HepG2 (cell line): Measurements from ENCODE around the gene CHMP1B. TPM values are rescaled to one million over a fixed set of nuclear protein-coding genes. Genes with fewer than 3 reads are reported as not detected.

ENCODE experiments used
- AKAP8 ChIP-seq: sonication (generic); formaldehyde crosslinking; IDR thresholded peaks from 2 replicates; pipeline ENCODE4 v1.5.1; 2020; ENCODE audit warnings: mild to moderate bottlenecking, missing genetic modification reagents
- DDIT3 ChIP-seq: sonication (generic); formaldehyde crosslinking; IDR thresholded peaks from 2 replicates; pipeline ENCODE4 v1.4.0; 2020; ENCODE audit warnings: mild to moderate bottlenecking, missing genetic modification reagents
- IRX3 ChIP-seq: sonication (generic); formaldehyde crosslinking; IDR thresholded peaks from 2 replicates; pipeline ENCODE4 v1.8.1; 2023; ENCODE audit warnings: mild to moderate bottlenecking, low read depth, missing genetic modification reagents, borderline replicate concordance
- KDM3A ChIP-seq: IDR thresholded peaks from 2 replicates; pipeline ENCODE4 v1.6.1; 2018; ENCODE audit warnings: low read depth, missing compliant biosample characterization
- KLF9 ChIP-seq: IDR thresholded peaks from 2 replicates; pipeline ENCODE4 v1.6.1; 2016; ENCODE audit warnings: low read depth
- NCOA1 ChIP-seq: sonication (generic); formaldehyde crosslinking; IDR thresholded peaks from 2 replicates; pipeline ENCODE4 v1.9.0; 2021; ENCODE audit warnings: missing genetic modification reagents
- PHF8 ChIP-seq: sonication (generic); formaldehyde crosslinking; IDR thresholded peaks from 2 replicates; pipeline ENCODE4 v1.5.0; 2020; ENCODE audit warnings: missing genetic modification reagents
- SIN3A ChIP-seq: IDR thresholded peaks from 2 replicates; pipeline ENCODE4 v1.6.1; 2011; ENCODE audit warnings: low read depth, mild to moderate bottlenecking, control low read depth, low read length, borderline replicate concordance
- TAF15 ChIP-seq: fragments of 200-400 bp; formaldehyde crosslinking; IDR thresholded peaks from one replicate; pipeline ENCODE4 v1.6.1; 2018; ENCODE audit warnings: mild to moderate bottlenecking, low read depth, low read length; ENCODE audit not compliant: poor library complexity, severe bottlenecking
- TBP ChIP-seq: sonication (generic); formaldehyde crosslinking; IDR thresholded peaks from 2 replicates; pipeline ENCODE4 v1.5.0; 2020; ENCODE audit warnings: missing genetic modification reagents
- THYN1 ChIP-seq: sonication (generic); formaldehyde crosslinking; IDR thresholded peaks from 2 replicates; pipeline ENCODE4 v1.8.1; 2023; ENCODE audit warnings: low read depth, mild to moderate bottlenecking, moderate library complexity, missing genetic modification reagents, borderline replicate concordance
- ZC3H13 ChIP-seq: sonication (generic); formaldehyde crosslinking; IDR thresholded peaks from 2 replicates; pipeline ENCODE4 v1.8.1; 2023; ENCODE audit warnings: mild to moderate bottlenecking, missing genetic modification reagents, moderate library complexity
- ZMYM3 ChIP-seq: sonication (generic); formaldehyde crosslinking; IDR thresholded peaks from 2 replicates; pipeline ENCODE4 v1.5.1; 2020; ENCODE audit warnings: mild to moderate bottlenecking, missing genetic modification reagents
- ZNF260 ChIP-seq: sonication (generic); formaldehyde crosslinking; IDR thresholded peaks from 2 replicates; pipeline ENCODE4 v1.4.0; 2020; ENCODE audit warnings: missing genetic modification reagents, low read depth, mild to moderate bottlenecking, borderline replicate concordance
- ZNF773 ChIP-seq: sonication (generic); formaldehyde crosslinking; IDR thresholded peaks from 2 replicates; pipeline ENCODE4 v1.4.0; 2020; ENCODE audit warnings: missing genetic modification reagents, borderline replicate concordance
- polyA plus RNA-seq, 8 experiments: library from polyadenylated mRNA; depleted of rRNA in 3 of 8; stranded (reverse) in 7 of 8; unstranded in 1 of 8; fragments of >200 nt; fragmentation: Illumina TruSeq in 4 of 8; extraction: Trizol in 4 of 8; gene quantifications; 2 replicates each; pipeline versions ENCODE4 v1.2.1 to v1.2.3, GENCODE V29; 2011 to 2016; ENCODE audit warnings: low read depth in 4 of 8, missing spikeins in 1 of 8, mixed read lengths in 1 of 8; ENCODE audit not compliant: insufficient read depth in 1 of 8
- total RNA-seq, 5 experiments: library from RNA; depleted of rRNA; stranded (reverse); fragments of >200 nt; fragmentation: Illumina TruSeq; extraction: Trizol; gene quantifications; 2 replicates each; pipeline ENCODE4 v1.2.3, GENCODE V29; 2016; ENCODE audit warnings: low read depth in 1 of 5
- TF ChIP-seq, protein P1 (sequence below): sonication (generic); formaldehyde crosslinking; conservative IDR thresholded peaks from 2 replicates; pipeline ENCODE4 v1.8.0; 2022; ENCODE audit warnings: missing genetic modification reagents
- TF ChIP-seq, protein P2 (sequence below): IDR thresholded peaks from 2 replicates; pipeline ENCODE4 v1.6.1; 2016; ENCODE audit warnings: low read depth, control low read depth
- TF ChIP-seq, protein P3 (sequence below): sonication (generic); formaldehyde crosslinking; IDR thresholded peaks from 2 replicates; pipeline ENCODE4 v1.4.0; 2020; ENCODE audit warnings: missing genetic modification reagents

The CHMP1B gene
- total and polyA plus RNA-seq, 2 of the 13 experiments (the other 11 are each of a cell fraction or from before 2014, with no cell fraction given) = 18.8 to 20.2 TPM

DNA sequence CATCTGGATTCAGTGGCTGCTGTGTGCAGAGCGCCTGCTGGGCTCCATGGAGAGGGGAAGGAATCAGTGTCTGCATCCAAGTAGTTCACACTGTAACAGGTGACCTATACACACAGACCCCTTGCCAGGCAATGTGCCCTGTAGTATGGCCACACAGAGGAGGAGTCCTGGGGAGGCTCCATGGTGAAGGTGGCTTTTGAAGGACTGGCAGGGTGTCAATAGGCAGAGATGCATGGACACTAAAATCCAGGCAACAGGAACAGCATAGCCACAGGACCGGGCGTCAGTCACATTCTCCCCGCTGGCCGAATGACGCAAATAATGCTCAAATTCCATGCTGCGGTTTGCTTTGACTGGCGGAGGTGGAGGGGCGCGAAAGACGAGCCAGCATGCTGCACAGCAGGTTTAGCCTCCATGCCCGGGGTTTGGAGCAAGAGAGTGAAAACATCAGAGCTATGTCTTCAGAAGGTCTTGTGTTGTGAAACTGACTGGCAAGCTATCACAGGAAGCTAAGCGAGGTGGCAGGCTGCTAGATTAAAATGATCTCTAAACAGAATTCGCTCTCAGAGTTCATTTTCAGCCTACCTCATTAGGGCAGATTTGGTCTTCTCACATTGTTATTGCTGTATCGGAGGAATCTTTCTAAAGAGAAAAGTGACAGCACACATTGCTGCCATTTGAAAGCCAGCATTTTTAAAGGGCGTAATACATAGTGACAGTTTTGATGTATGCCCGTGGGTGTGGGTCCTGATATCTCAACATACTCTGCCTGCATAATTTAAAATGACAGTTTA, 1.2 kb upstream of the CHMP1B start (continued):
- no peak for TF ChIP-seq PHF8 (CRISPR knock-in tag)
- no peak for TF ChIP-seq ZC3H13 (CRISPR knock-in tag)
- TF ChIP-seq IRX3 (CRISPR knock-in tag) = no peak
- no peak for TF ChIP-seq TBP (CRISPR knock-in tag)
- TF ChIP-seq ZNF260 = no peak
- TF ChIP-seq KDM3A = no peak
- TF ChIP-seq, protein P1, sequence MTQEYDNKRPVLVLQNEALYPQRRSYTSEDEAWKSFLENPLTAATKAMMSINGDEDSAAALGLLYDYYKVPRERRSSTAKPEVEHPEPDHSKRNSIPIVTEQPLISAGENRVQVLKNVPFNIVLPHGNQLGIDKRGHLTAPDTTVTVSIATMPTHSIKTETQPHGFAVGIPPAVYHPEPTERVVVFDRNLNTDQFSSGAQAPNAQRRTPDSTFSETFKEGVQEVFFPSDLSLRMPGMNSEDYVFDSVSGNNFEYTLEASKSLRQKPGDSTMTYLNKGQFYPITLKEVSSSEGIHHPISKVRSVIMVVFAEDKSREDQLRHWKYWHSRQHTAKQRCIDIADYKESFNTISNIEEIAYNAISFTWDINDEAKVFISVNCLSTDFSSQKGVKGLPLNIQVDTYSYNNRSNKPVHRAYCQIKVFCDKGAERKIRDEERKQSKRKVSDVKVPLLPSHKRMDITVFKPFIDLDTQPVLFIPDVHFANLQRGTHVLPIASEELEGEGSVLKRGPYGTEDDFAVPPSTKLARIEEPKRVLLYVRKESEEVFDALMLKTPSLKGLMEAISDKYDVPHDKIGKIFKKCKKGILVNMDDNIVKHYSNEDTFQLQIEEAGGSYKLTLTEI = no peak
- no peak for TF ChIP-seq KLF9
- TF ChIP-seq ZNF773 (CRISPR knock-in tag) = no peak
- no peak for TF ChIP-seq TAF15
- TF ChIP-seq, protein P2, sequence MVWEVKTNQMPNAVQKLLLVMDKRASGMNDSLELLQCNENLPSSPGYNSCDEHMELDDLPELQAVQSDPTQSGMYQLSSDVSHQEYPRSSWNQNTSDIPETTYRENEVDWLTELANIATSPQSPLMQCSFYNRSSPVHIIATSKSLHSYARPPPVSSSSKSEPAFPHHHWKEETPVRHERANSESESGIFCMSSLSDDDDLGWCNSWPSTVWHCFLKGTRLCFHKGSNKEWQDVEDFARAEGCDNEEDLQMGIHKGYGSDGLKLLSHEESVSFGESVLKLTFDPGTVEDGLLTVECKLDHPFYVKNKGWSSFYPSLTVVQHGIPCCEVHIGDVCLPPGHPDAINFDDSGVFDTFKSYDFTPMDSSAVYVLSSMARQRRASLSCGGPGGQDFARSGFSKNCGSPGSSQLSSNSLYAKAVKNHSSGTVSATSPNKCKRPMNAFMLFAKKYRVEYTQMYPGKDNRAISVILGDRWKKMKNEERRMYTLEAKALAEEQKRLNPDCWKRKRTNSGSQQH = peak; percentile 58; the same call in 1 of the 2 replicates
- no peak for TF ChIP-seq THYN1 (CRISPR knock-in tag)
- TF ChIP-seq DDIT3 (CRISPR knock-in tag) = no peak
- TF ChIP-seq AKAP8 (CRISPR knock-in tag) = 0 out of 2 replicates have a peak, but pooled peaks have one; percentile 23
- TF ChIP-seq SIN3A = no peak
- TF ChIP-seq, protein P3, sequence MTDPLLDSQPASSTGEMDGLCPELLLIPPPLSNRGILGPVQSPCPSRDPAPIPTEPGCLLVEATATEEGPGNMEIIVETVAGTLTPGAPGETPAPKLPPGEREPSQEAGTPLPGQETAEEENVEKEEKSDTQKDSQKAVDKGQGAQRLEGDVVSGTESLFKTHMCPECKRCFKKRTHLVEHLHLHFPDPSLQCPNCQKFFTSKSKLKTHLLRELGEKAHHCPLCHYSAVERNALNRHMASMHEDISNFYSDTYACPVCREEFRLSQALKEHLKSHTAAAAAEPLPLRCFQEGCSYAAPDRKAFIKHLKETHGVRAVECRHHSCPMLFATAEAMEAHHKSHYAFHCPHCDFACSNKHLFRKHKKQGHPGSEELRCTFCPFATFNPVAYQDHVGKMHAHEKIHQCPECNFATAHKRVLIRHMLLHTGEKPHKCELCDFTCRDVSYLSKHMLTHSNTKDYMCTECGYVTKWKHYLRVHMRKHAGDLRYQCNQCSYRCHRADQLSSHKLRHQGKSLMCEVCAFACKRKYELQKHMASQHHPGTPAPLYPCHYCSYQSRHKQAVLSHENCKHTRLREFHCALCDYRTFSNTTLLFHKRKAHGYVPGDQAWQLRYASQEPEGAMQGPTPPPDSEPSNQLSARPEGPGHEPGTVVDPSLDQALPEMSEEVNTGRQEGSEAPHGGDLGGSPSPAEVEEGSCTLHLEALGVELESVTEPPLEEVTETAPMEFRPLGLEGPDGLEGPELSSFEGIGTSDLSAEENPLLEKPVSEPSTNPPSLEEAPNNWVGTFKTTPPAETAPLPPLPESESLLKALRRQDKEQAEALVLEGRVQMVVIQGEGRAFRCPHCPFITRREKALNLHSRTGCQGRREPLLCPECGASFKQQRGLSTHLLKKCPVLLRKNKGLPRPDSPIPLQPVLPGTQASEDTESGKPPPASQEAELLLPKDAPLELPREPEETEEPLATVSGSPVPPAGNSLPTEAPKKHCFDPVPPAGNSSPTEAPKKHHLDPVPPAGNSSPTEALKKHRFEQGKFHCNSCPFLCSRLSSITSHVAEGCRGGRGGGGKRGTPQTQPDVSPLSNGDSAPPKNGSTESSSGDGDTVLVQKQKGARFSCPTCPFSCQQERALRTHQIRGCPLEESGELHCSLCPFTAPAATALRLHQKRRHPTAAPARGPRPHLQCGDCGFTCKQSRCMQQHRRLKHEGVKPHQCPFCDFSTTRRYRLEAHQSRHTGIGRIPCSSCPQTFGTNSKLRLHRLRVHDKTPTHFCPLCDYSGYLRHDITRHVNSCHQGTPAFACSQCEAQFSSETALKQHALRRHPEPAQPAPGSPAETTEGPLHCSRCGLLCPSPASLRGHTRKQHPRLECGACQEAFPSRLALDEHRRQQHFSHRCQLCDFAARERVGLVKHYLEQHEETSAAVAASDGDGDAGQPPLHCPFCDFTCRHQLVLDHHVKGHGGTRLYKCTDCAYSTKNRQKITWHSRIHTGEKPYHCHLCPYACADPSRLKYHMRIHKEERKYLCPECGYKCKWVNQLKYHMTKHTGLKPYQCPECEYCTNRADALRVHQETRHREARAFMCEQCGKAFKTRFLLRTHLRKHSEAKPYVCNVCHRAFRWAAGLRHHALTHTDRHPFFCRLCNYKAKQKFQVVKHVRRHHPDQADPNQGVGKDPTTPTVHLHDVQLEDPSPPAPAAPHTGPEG (CRISPR knock-in tag) = no peak
- TF ChIP-seq NCOA1 = no peak
- TF ChIP-seq ZMYM3 (CRISPR knock-in tag) = peak; percentile 51; the same call in 1 of the 2 replicates
